ENCODE results near the gene TMEM120A. TPM values are rescaled to one million over a fixed set of nuclear protein-coding genes. Genes with fewer than 3 reads are reported as not detected.

TMEM120A gene
- total RNA-seq, 4 donors from 2014 or later = 57.6 to 119 (median 92.0) TPM

GRCh38 chr7:75969704-75970498, 24.5 kb downstream of the TMEM120A start:
- H3K9me3 ChIP-seq = no peaks in the 10 kb centered on the region
- peaks cover 0 to 10% (median 2%) of the 10 kb centered on the region in 4 donors for H3K36me3 ChIP-seq
- H3K4me3 ChIP-seq = no peak overlapping the region
- H3K27ac ChIP-seq = peak overlapping the region; percentile 79 to 85 (median 82)
- in situ Hi-C loops (cut with MboI; ENCODE audit: low pct_ligation_motif_present in 1 of 4, low pct_unique_long_range_greater_than_20kb in 1 of 4, low sequenced_read_pairs in 3 of 4) = no loop called here
- TF ChIP-seq CTCF (IDR thresholded peaks at IDR 0.05) = no peak
- no peak for TF ChIP-seq POLR2A (IDR thresholded peaks at IDR 0.05)
- TF ChIP-seq EP300 (IDR thresholded peaks at IDR 0.05; ENCODE audit: low read depth) = no peak
- no peak for TF ChIP-seq POLR2AphosphoS5 (IDR thresholded peaks at IDR 0.05)
- H3K27me3 ChIP-seq = no peaks in the 10 kb centered on the region
- 94 to 96% methylated on average over 12 to 30 of the region's 30 CpGs for WGBS, 2 donors (ENCODE audit: low coverage in 1 of 2)
- intact Hi-C loops (cut with DNase I; ENCODE audit: low total_unique reads) = loop anchor here (10.0 kb wide), 1 partner anchor 55 kb away; the partner anchor contains the start of gene POR
- DNase-seq = no peak
- peaks cover 15 to 55% (median 33%) of the 10 kb centered on the region in 4 donors for H3K4me1 ChIP-seq

- no peak for DNase-seq
- Histone ChIP-seq H3K4me3 (no peak overlapping the region), H3K27me3 (no peaks in the 10 kb centered on the region), H3K27ac (peak overlapping the region; percentile 79 to 85 (median 82)), H3K4me1 (peaks cover 15 to 55% (median 33%) of the 10 kb centered on the region in 4 donors), H3K9me3 (no peaks in the 10 kb centered on the region), H3K36me3 (peaks cover 0 to 10% (median 2%) of the 10 kb centered on the region in 4 donors)
- intact Hi-C loops (cut with DNase I; ENCODE audit: low total_unique reads) (loop anchor here (10.0 kb wide), 1 partner anchor 54 kb away; the partner anchor contains the start of gene POR), in situ Hi-C loops (cut with MboI; ENCODE audit: low pct_ligation_motif_present in 1 of 4, low pct_unique_long_range_greater_than_20kb in 1 of 4, low sequenced_read_pairs in 3 of 4) (no loop called here)
- peak; percentile 20 to 49 (median 45) for TF ChIP-seq POLR2AphosphoS5 (IDR thresholded peaks at IDR 0.05)
- TF ChIP-seq EP300 (IDR thresholded peaks at IDR 0.05; ENCODE audit: low read depth) = no peak
- 78% methylated on average over 13 of the region's 13 CpGs; no CpG with 5 or more reads in 1 of the 2 donors for WGBS, 2 donors (ENCODE audit: low coverage in 1 of 2)
Observed at GRCh38 chr7:75969182-75969581, 25.2 kb downstream of the TMEM120A start.

- Histone ChIP-seq H3K9me3 (no peaks in the 10 kb centered on the region), H3K27ac (peak overlapping the region; percentile 79 to 85 (median 82)), H3K4me1 (peaks cover 15 to 55% (median 33%) of the 10 kb centered on the region in 4 donors), H3K36me3 (peaks cover 0 to 6% (median 0%) of the 10 kb centered on the region in 4 donors), H3K4me3 (no peak overlapping the region), H3K27me3 (no peaks in the 10 kb centered on the region)
- intact Hi-C loops (cut with DNase I; ENCODE audit: low total_unique reads) (loop anchor here (10.0 kb wide), 1 partner anchor 54 kb away; the partner anchor contains the start of gene POR), in situ Hi-C loops (cut with MboI; ENCODE audit: low pct_ligation_motif_present in 1 of 4, low pct_unique_long_range_greater_than_20kb in 1 of 4, low sequenced_read_pairs in 3 of 4) (no loop called here)
- no peak for DNase-seq
- no peak for TF ChIP-seq CTCF (IDR thresholded peaks at IDR 0.05)
- 60 to 78% methylated on average over 1 to 12 of the region's 12 CpGs for WGBS, 2 donors (ENCODE audit: low coverage in 1 of 2)
Observed at GRCh38 chr7:75968561-75969001, 25.8 kb downstream of the TMEM120A start.

DNA sequence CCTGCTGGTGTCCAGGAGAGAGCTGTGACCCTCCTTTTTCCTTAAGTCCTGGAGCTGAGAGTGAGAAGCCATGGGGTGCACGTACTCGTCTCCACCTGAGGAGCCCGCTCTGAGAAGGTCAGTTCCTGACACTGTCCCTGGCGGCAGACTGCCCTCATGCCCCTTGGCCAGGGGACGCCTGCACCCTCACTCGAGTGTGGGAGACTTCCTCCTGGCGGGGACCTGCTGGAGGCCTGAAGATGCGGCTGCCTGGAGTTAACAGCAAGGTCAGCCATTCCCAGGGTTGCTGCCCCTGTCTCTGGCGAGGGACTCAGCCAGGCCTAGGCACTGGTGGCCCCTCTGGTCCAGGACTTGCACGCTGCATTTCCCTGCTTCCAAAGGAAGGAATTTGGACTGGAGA, 26.4 kb downstream of the TMEM120A start:
- Histone ChIP-seq H3K9me3 (no peaks in the 10 kb centered on the region), H3K4me1 (peaks cover 15 to 55% (median 33%) of the 10 kb centered on the region in 4 donors), H3K27me3 (no peaks in the 10 kb centered on the region), H3K36me3 (no peaks in the 10 kb centered on the region), H3K4me3 (no peak overlapping the region), H3K27ac (peak overlapping the region; percentile 79 to 85 (median 82))
- 80% methylated on average over 8 of the region's 10 CpGs; no CpG with 5 or more reads in 1 of the 2 donors for WGBS, 2 donors (ENCODE audit: low coverage in 1 of 2)
- in situ Hi-C loops (cut with MboI; ENCODE audit: low pct_ligation_motif_present in 1 of 4, low pct_unique_long_range_greater_than_20kb in 1 of 4, low sequenced_read_pairs in 3 of 4) (no loop called here), intact Hi-C loops (cut with DNase I; ENCODE audit: low total_unique reads) (loop anchor here (10.0 kb wide), 1 partner anchor 53 kb away; the partner anchor contains the start of gene POR)
- DNase-seq = no peak
- TF ChIP-seq CTCF (IDR thresholded peaks at IDR 0.05) (no peak), EP300 (IDR thresholded peaks at IDR 0.05; ENCODE audit: low read depth) (no peak), POLR2A (IDR thresholded peaks at IDR 0.05) (no peak), POLR2AphosphoS5 (IDR thresholded peaks at IDR 0.05) (no peak)
